HEK293 (cell line): ENCODE measurements around the gene SYNGAP1.

Experiments
- BCL11B ChIP-seq: fragments of 450-650 bp; formaldehyde crosslinking; IDR thresholded peaks from 2 replicates; pipeline ENCODE4 v1.5.1; 2016; ENCODE audit warnings: low read depth, missing biosample characterization, missing genetic modification characterization
- HOXA7 ChIP-seq: sonication (generic); formaldehyde crosslinking; IDR thresholded peaks from 2 replicates; pipeline ENCODE4 v1.8.1; 2022; ENCODE audit warnings: missing genetic modification reagents, borderline replicate concordance
- HOXD13 ChIP-seq: sonication (generic); formaldehyde crosslinking; IDR thresholded peaks from 2 replicates; pipeline ENCODE4 v1.8.0; 2022; ENCODE audit warnings: missing genetic modification reagents, borderline replicate concordance
- KLF10 ChIP-seq: fragments of 450-650 bp; IDR thresholded peaks from 2 replicates; pipeline ENCODE4 v1.5.1; 2018; ENCODE audit warnings: missing biosample characterization, mild to moderate bottlenecking, missing genetic modification characterization
- KLF9 ChIP-seq: fragments of 450-650 bp; formaldehyde crosslinking; IDR thresholded peaks from 2 replicates; pipeline ENCODE4 v1.5.1; 2016; ENCODE audit warnings: missing biosample characterization, missing genetic modification characterization, low read depth
- SCRT2 ChIP-seq: fragments of 450-650 bp; formaldehyde crosslinking; IDR thresholded peaks from 2 replicates; pipeline ENCODE4 v1.5.1; 2016; ENCODE audit warnings: missing biosample characterization, missing genetic modification characterization
- ZBTB10 ChIP-seq: fragments of 450-650 bp; formaldehyde crosslinking; IDR thresholded peaks from 2 replicates; pipeline ENCODE4 v1.5.1; 2016; ENCODE audit warnings: missing biosample characterization, missing genetic modification characterization
- ZBTB20 ChIP-seq: fragments of 450-650 bp; formaldehyde crosslinking; IDR thresholded peaks from 2 replicates; pipeline ENCODE4 v1.5.1; 2016; ENCODE audit warnings: missing biosample characterization, missing genetic modification characterization
- ZBTB26 ChIP-seq: fragments of 450-650 bp; formaldehyde crosslinking; optimal IDR thresholded peaks from 2 replicates; pipeline ENCODE3; 2016; ENCODE audit warnings: missing biosample characterization, mild to moderate bottlenecking, missing genetic modification characterization
- ZBTB48 ChIP-seq: fragments of 450-650 bp; formaldehyde crosslinking; IDR thresholded peaks from 2 replicates; pipeline ENCODE4 v1.5.1; 2016; ENCODE audit warnings: missing biosample characterization, missing genetic modification characterization
- ZBTB49 ChIP-seq: fragments of 450-650 bp; formaldehyde crosslinking; IDR thresholded peaks from 2 replicates; pipeline ENCODE4 v1.5.1; 2016; ENCODE audit warnings: missing biosample characterization, missing genetic modification characterization, low read depth
- ZBTB7A ChIP-seq: fragments of 450-650 bp; formaldehyde crosslinking; IDR thresholded peaks from 2 replicates; pipeline ENCODE4 v1.5.1; 2016; ENCODE audit warnings: low read depth, missing biosample characterization, missing genetic modification characterization
- ZNF114 ChIP-seq: fragments of 450-650 bp; formaldehyde crosslinking; IDR thresholded peaks from 2 replicates; pipeline ENCODE4 v1.5.0; 2017; ENCODE audit warnings: missing biosample characterization, missing genetic modification characterization
- ZNF341 ChIP-seq: fragments of 450-650 bp; formaldehyde crosslinking; IDR thresholded peaks from 2 replicates; pipeline ENCODE4; 2016; ENCODE audit warnings: low read depth, missing biosample characterization, missing genetic modification characterization
- ZNF350 ChIP-seq: fragments of 450-650 bp; formaldehyde crosslinking; IDR thresholded peaks from 2 replicates; pipeline ENCODE4 v1.5.0; 2017; ENCODE audit warnings: missing biosample characterization, mild to moderate bottlenecking, missing genetic modification characterization
- ZNF366 ChIP-seq: fragments of 450-650 bp; formaldehyde crosslinking; conservative IDR thresholded peaks from 2 replicates; pipeline ENCODE4 v1.5.1; 2016; ENCODE audit warnings: missing biosample characterization, missing genetic modification characterization
- ZNF473 ChIP-seq: fragments of 450-650 bp; formaldehyde crosslinking; IDR thresholded peaks from 2 replicates; pipeline ENCODE4 v1.5.1; 2017; ENCODE audit warnings: missing biosample characterization, missing genetic modification characterization
- ZNF580 ChIP-seq: fragments of 450-650 bp; formaldehyde crosslinking; IDR thresholded peaks from 2 replicates; pipeline ENCODE4 v1.5.1; 2016; ENCODE audit warnings: missing biosample characterization, missing genetic modification characterization
- ZSCAN16 ChIP-seq: fragments of 450-650 bp; formaldehyde crosslinking; IDR thresholded peaks from 2 replicates; pipeline ENCODE4 v1.5.1; 2016; ENCODE audit warnings: missing biosample characterization, missing genetic modification characterization
- ZSCAN23 ChIP-seq: fragments of 450-650 bp; formaldehyde crosslinking; IDR thresholded peaks from 2 replicates; pipeline ENCODE4 v1.5.1; 2016; ENCODE audit warnings: missing biosample characterization, missing genetic modification characterization
- TF ChIP-seq, protein P1 (sequence below): fragments of 450-650 bp; formaldehyde crosslinking; IDR thresholded peaks from 2 replicates; pipeline ENCODE4 v1.5.1; 2017; ENCODE audit warnings: missing biosample characterization, missing genetic modification characterization

SYNGAP1 gene

GRCh38 chr6:33428224-33428965 lies 8.5 kb downstream of the SYNGAP1 start (continued):
- peak; percentile 36; the same call in 1 of the 2 replicates for TF ChIP-seq ZNF341 (tag by site-specific recombination)
- TF ChIP-seq ZNF114 (tag by site-specific recombination): no peak
- 0 out of 2 replicates have a peak, but pooled peaks have one; percentile 41 for TF ChIP-seq ZBTB10
- no peak for TF ChIP-seq KLF10 (tag by site-specific recombination)
- TF ChIP-seq SCRT2: no peak
- no peak for TF ChIP-seq HOXD13
- TF ChIP-seq, protein P1, sequence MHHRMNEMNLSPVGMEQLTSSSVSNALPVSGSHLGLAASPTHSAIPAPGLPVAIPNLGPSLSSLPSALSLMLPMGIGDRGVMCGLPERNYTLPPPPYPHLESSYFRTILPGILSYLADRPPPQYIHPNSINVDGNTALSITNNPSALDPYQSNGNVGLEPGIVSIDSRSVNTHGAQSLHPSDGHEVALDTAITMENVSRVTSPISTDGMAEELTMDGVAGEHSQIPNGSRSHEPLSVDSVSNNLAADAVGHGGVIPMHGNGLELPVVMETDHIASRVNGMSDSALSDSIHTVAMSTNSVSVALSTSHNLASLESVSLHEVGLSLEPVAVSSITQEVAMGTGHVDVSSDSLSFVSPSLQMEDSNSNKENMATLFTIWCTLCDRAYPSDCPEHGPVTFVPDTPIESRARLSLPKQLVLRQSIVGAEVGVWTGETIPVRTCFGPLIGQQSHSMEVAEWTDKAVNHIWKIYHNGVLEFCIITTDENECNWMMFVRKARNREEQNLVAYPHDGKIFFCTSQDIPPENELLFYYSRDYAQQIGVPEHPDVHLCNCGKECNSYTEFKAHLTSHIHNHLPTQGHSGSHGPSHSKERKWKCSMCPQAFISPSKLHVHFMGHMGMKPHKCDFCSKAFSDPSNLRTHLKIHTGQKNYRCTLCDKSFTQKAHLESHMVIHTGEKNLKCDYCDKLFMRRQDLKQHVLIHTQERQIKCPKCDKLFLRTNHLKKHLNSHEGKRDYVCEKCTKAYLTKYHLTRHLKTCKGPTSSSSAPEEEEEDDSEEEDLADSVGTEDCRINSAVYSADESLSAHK (tag by site-specific recombination): peak; percentile 40; the same call in 1 of the 2 replicates
- TF ChIP-seq ZNF473 (tag by site-specific recombination): no peak
- TF ChIP-seq ZBTB26 (tag by site-specific recombination): peak; percentile 67
- TF ChIP-seq ZBTB20: peak; percentile 59; the same call in 1 of the 2 replicates
- no peak for TF ChIP-seq ZSCAN23 (tag by site-specific recombination)
- TF ChIP-seq ZNF580 (tag by site-specific recombination): 0 out of 2 replicates have a peak, but pooled peaks have one; percentile 12
- peak; percentile 36; the same call in 1 of the 2 replicates for TF ChIP-seq BCL11B (tag by site-specific recombination)
- no peak for TF ChIP-seq ZNF366 (tag by site-specific recombination)
- TF ChIP-seq HOXA7 (CRISPR knock-in tag): no peak
- no peak for TF ChIP-seq ZSCAN16 (tag by site-specific recombination)
- peak; percentile 70 for TF ChIP-seq ZBTB48
- TF ChIP-seq ZNF350 (tag by site-specific recombination): no peak
- TF ChIP-seq ZBTB7A (tag by site-specific recombination): 0 out of 2 replicates have a peak, but pooled peaks have one; percentile 49
- no peak for TF ChIP-seq ZBTB49 (tag by site-specific recombination)
- TF ChIP-seq KLF9 (tag by site-specific recombination): no peak
